Measurements from ENCODE around the gene SPOCK1.

SPOCK1 gene

GRCh38 chr5:137350791-137351190 lies 148.3 kb downstream of the SPOCK1 start:
- no peak for DNase-seq (ENCODE audit: extremely low read depth, low read depth)
- H3K4me3 ChIP-seq (replicated peaks; ENCODE audit: low read depth, low read length) = no peak overlapping the region
- no peak for TF ChIP-seq CTCF (IDR thresholded peaks at IDR 0.05; ENCODE audit: low read depth, low read length, missing control alignments)

- no peak overlapping the region for H3K4me3 ChIP-seq (replicated peaks; ENCODE audit: low read depth, low read length)
- TF ChIP-seq CTCF (IDR thresholded peaks at IDR 0.05; ENCODE audit: low read depth, low read length, missing control alignments) = no peak
- no peak for DNase-seq (ENCODE audit: extremely low read depth, low read depth)
Observed at GRCh38 chr5:137348759-137349158, 150.4 kb downstream of the SPOCK1 start.

- TF ChIP-seq CTCF (IDR thresholded peaks at IDR 0.05; ENCODE audit: low read depth, low read length, missing control alignments) = no peak
- DNase-seq (ENCODE audit: extremely low read depth, low read depth) = no peak
- H3K4me3 ChIP-seq (replicated peaks; ENCODE audit: low read depth, low read length) = no peak overlapping the region
Observed at GRCh38 chr5:137347865-137348264, 151.3 kb downstream of the SPOCK1 start.

- H3K4me3 ChIP-seq (replicated peaks; ENCODE audit: low read depth, low read length) = no peak overlapping the region
- TF ChIP-seq CTCF (IDR thresholded peaks at IDR 0.05; ENCODE audit: low read depth, low read length, missing control alignments) = no peak
- no peak for DNase-seq (ENCODE audit: extremely low read depth, low read depth)
Observed at GRCh38 chr5:137346281-137346680, 152.8 kb downstream of the SPOCK1 start.

GRCh38 chr5:137345396-137345795 lies 153.7 kb downstream of the SPOCK1 start:
- H3K4me3 ChIP-seq (replicated peaks; ENCODE audit: low read depth, low read length) = no peak overlapping the region
- TF ChIP-seq CTCF (IDR thresholded peaks at IDR 0.05; ENCODE audit: low read depth, low read length, missing control alignments) = no peak
- DNase-seq (ENCODE audit: extremely low read depth, low read depth) = no peak

- peak; percentile 92 for TF ChIP-seq CTCF (IDR thresholded peaks at IDR 0.05; ENCODE audit: low read depth, low read length, missing control alignments)
- peak; percentile 52 for DNase-seq (ENCODE audit: extremely low read depth, low read depth)
- H3K4me3 ChIP-seq (replicated peaks; ENCODE audit: low read depth, low read length) = no peak overlapping the region
Observed at GRCh38 chr5:137344723-137345322, 154.3 kb downstream of the SPOCK1 start.

GRCh38 chr5:137344021-137344420 lies 155.1 kb downstream of the SPOCK1 start:
- H3K4me3 ChIP-seq (replicated peaks; ENCODE audit: low read depth, low read length) = no peak overlapping the region
- TF ChIP-seq CTCF (IDR thresholded peaks at IDR 0.05; ENCODE audit: low read depth, low read length, missing control alignments) = no peak
- no peak for DNase-seq (ENCODE audit: extremely low read depth, low read depth)
